Hepatocyte (in vitro differentiated cells): ENCODE measurements around the gene DIP2C.

ENCODE experiments used
- CTCF ChIP-seq: fragments of 200-600 bp; sonication (generic); IDR thresholded peaks from 2 replicates; pipeline ENCODE4 v1.5.1; 2016; ENCODE audit warnings: antibody characterized with exemption, mild to moderate bottlenecking; ENCODE audit not compliant: poor library complexity
- EZH2 ChIP-seq: fragments of 200-600 bp; sonication (generic); IDR thresholded peaks from 2 replicates; pipeline ENCODE4 v1.6.1; 2016; ENCODE audit warnings: antibody characterized with exemption, mild to moderate bottlenecking, borderline replicate concordance

- TF ChIP-seq CTCF (no peak), EZH2 (no peak)
Observed at GRCh38 chr10:600234-600633, 89.2 kb downstream of the DIP2C start.
